Measurements from ENCODE around the gene GPC6. TPM values are rescaled to one million over a fixed set of nuclear protein-coding genes. Genes with fewer than 3 reads are reported as not detected.

The GPC6 gene
- total and polyA plus RNA-seq, 2 donors (not counting 3 experiments of a cell fraction or from before 2014, with no cell fraction given), result 0.01 TPM; not detected in 1

- Histone ChIP-seq H3K9me3 (replicated peaks; ENCODE audit: control insufficient read depth, insufficient read depth, low read length) (peaks cover 6% of the 10 kb centered on the region), H3K79me2 (ENCODE audit: control insufficient read depth, insufficient read depth, low read length) (no peaks in the 10 kb centered on the region), H3K4me1 (ENCODE audit: control insufficient read depth, extremely low read depth, insufficient read depth, low read length) (no peaks in the 10 kb centered on the region), H3K36me3 (ENCODE audit: control insufficient read depth in 2 of 2, extremely low read depth in 1 of 2, insufficient read depth in 2 of 2, low read length in 2 of 2) (no peaks in the 10 kb centered on the region), H3K9ac (replicated peaks; ENCODE audit: extremely low read depth, insufficient read depth, low read length) (no peak overlapping the region), H4K20me1 (replicated peaks; ENCODE audit: control insufficient read depth, extremely low read depth, insufficient read depth, low read length) (no peaks in the 10 kb centered on the region), H3K4me2 (ENCODE audit: insufficient read depth, low read length) (no peak overlapping the region), H3K9me1 (replicated peaks; ENCODE audit: control insufficient read depth, extremely low read depth, insufficient read depth, low read length) (no peaks in the 10 kb centered on the region), H3K4me3 (replicated peaks in 1 of 3; ENCODE audit: insufficient read depth in 1 of 3, low read depth in 1 of 3, low read length in 3 of 3) (no peak overlapping the region), H2AFZ (ENCODE audit: low read depth, low read length) (no peak overlapping the region), H3K27me3 (ENCODE audit: control insufficient read depth in 2 of 2, insufficient read depth in 2 of 2, low read length in 2 of 2) (no peaks in the 10 kb centered on the region), H3K27ac (ENCODE audit: insufficient read depth, low read depth, low read length) (no peak overlapping the region)
- dilution Hi-C loops (cut with MboI; ENCODE audit: extremely low pct_ligation_motif_present, low sequenced_read_pairs), result no loop called here
- CTCF ChIA-PET, result no interaction called here
- BruUV-seq (replicated peaks), result no TSS peak
- POLR2A ChIA-PET, result no interaction called here
- TF ChIP-seq FOS (IDR thresholded peaks at IDR 0.05; ENCODE audit: borderline replicate concordance, insufficient read depth, low read length) (no peak), JUN (IDR thresholded peaks at IDR 0.05; ENCODE audit: borderline replicate concordance, insufficient read depth, insufficient read length, low read depth) (no peak), EZH2 (IDR thresholded peaks at IDR 0.05; ENCODE audit: borderline replicate concordance, low read depth, low read length, severe bottlenecking) (no peak), POLR2AphosphoS5 (IDR thresholded peaks at IDR 0.05; ENCODE audit: insufficient read depth, low read depth, low read length) (no peak), POLR2A (IDR thresholded peaks at IDR 0.05; ENCODE audit: low read depth, low read length) (no peak), CTCF (IDR thresholded peaks at IDR 0.05; ENCODE audit: extremely low read depth in 1 of 2, insufficient read depth in 1 of 2, low read depth in 1 of 2, low read length in 2 of 2) (no peak), MYC (IDR thresholded peaks at IDR 0.05; ENCODE audit: low read depth, low read length) (no peak), MAX (IDR thresholded peaks at IDR 0.05; ENCODE audit: insufficient read depth, insufficient read length) (no peak), GATA2 (IDR thresholded peaks at IDR 0.05; ENCODE audit: insufficient read depth, insufficient read length, low read depth, low read length) (no peak)
- intact Hi-C loops (cut with micrococcal nuclease), result no loop called here
- FAIRE-seq (no peak), DNase-seq (ENCODE audit: low read depth, low spot score) (no peak)
Observed at GRCh38 chr13:93398167-93399035, 171.8 kb downstream of the GPC6 start.

Data from endothelial cell of umbilical vein (primary cell).